GM19193 (cell line): Measurements from ENCODE around the gene SMC3.
A peak's percentile ranks its signal among the peaks of the same experiment; 100 is the strongest.

ENCODE experiments used
- POLR2A ChIP-seq: IDR thresholded peaks from 4 replicates; pipeline ENCODE4 v1.6.1; 2011; ENCODE audit not compliant: insufficient read depth, insufficient read length; ENCODE audit errors: extremely low read depth

Gene SMC3

DNA sequence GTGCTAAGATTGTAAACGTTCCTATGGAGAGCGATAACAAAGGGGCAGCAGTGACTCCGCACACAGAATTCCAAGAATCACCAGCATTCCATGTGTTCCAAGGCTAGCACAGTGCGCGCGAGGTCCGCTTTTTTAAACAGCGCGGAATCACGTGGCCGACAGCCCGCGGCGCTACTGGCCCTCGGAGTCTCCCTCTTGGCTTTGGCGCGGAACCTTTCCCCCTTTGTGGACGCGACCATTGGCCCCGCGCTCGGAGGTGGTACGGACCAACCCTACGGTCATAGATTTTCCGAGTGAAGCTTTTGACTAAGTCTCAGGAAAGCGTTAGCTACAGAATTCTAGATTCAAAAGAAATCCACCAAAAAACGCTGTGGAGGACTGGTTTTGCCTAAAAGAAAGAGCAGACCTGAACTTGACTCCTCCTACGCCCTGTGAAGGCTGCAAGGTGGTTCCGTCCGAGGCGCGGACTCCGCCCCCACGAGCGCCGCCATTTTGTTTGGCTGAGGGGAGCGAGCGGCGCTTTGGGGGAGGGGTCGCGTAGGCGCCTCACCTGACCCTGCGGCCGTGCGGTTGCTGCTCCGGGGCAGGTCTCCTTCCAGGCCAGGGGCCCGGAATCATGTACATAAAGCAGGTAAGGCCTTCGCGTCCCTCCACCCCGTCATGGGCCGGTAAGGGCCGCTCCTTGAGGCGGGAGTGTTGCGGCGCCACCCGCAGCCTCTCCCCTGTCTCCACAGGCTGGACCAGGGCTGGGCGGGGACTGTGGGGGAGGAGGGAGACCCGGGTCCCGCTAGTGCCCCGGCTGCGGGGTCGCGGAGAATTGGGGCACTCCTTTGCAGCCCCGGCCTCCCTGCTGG, at the start of gene SMC3:
Gene SMC3 (plus strand): TSS at position 495 of the 854 bp plus-strand sequence. CDS start 122 bp downstream, at position 617.
- peak; percentile 76 for TF ChIP-seq POLR2A

DNA sequence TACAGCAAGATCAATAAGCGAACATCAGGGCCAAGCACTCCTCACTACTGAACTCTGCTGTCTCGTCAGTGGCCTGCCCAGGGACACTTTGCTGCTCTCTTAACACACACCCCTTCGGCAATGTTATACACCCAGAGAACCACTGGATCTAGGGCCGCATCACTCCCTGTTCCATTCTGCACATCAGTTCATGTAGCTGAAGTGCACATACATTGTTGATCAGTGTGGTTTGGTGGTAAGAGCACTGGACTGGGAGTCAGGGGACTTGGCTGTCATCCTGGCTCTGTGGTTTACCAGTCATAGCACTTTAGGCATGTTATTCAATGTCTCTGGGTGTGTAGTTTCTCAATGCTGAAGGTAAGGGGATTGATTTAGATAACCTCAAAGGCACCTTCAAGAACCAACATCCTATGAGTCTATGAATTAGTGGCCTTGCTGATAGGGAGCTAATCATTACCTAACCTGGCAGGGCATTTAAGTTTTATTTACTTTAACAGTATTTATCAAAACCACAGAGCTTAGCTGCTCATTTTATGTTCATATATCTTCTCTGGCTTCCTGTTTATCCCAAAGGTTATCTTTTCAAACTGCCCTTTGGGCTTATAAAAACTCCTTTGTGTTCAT, 45.0 kb upstream of the SMC3 start:
- no peak for TF ChIP-seq POLR2A

- no peak for TF ChIP-seq POLR2A
Observed at GRCh38 chr10:110523736-110524135, 43.8 kb upstream of the SMC3 start.

DNA sequence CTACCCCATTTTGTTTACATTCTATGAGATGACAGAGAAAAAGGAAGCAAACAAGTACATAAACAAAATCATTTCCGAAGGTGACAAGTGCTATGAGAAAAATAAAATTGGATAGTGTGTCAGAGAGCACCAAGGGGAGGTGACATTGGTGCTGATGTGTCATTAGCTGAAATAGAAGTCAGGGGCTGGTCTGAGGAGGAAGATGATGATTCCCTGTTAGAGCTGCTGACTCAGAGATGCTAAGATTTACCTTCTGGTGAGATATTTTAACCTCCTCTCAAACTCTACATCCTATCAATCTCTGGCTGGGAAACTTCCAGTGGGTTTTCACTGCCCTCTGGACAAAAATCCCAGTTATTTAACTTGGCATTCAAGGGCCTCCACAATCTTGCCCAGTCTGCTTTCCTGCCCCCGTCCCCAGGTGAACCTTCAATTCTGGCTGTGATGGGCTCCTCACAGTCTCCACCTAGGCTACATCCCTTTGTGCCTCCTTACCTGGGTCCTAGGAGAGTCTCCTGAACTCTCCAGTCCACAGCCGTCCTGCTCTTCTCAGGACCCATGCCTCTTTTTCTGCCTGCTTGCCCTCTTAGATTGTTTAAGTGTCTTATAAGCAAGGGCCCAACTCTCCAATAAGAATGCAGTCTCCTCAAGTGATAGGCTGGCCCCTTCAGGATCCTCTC, 43.2 kb upstream of the SMC3 start:
- no peak for TF ChIP-seq POLR2A

- TF ChIP-seq POLR2A = no peak
Observed at GRCh38 chr10:110524859-110525232, 42.6 kb upstream of the SMC3 start.

DNA sequence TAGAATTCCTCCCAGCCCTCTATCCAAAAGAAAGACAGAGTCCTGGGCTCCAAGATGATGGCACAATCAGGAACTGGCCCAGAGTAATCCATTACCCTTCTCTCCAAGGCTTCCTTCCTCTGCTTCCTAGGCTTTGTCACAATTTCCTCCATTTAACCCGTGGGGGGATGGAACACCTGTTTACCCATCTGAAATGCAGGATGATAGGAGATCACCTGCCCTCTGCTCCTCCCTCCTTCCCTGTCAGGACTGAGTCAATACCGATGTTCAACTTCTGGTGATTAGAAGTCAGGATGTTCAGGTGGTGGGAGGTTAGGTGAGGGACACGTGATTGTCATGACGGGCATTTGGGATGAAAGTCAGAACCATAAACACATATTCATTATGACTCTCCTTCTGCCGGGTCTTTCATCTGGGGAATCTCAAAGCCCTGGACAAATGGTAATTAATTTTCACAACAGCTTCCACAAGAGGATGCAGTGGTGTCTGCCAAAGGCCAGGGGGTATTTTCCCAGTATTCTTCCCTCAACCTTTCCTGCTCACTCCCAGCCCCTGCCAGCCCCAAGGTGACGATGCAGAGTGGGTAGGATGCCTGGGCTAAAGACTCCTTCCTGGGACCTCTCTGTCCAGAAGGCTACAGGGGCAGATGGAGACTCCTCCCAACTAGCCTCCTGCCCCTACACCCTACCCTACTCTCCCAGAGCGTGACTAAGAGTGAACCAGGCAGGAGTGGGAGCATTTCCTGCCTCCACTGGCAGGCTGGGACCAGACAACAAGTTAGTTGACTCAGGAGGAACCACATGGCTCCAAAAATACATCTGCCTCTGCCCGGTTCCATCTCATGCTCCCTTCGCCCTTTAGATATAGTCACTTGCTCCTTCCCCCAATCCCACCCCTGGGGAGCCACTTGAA, 41.9 kb upstream of the SMC3 start:
- no peak for TF ChIP-seq POLR2A

DNA sequence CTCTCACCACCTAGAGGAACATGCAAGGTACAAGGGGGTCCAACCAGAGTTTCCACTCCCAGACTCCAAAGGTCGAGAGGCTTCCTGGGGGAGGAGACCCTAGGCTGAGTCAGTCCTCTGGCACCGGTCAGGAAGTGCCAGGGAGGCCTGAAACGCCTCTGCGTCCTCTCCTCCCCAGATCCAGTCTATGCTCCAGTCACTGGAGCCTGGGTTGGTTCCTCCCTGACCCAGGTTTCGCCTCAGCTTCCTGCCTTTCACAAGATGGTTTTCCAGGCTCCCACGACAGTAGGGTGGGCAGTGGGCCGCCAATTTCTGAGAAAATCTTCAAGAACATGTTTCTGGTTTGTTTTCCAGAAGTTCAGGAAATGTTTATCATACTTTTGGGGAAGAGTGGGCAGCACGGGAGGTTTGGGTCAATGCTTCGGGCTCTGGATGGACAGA, 39.7 kb upstream of the SMC3 start:
- no peak for TF ChIP-seq POLR2A

DNA sequence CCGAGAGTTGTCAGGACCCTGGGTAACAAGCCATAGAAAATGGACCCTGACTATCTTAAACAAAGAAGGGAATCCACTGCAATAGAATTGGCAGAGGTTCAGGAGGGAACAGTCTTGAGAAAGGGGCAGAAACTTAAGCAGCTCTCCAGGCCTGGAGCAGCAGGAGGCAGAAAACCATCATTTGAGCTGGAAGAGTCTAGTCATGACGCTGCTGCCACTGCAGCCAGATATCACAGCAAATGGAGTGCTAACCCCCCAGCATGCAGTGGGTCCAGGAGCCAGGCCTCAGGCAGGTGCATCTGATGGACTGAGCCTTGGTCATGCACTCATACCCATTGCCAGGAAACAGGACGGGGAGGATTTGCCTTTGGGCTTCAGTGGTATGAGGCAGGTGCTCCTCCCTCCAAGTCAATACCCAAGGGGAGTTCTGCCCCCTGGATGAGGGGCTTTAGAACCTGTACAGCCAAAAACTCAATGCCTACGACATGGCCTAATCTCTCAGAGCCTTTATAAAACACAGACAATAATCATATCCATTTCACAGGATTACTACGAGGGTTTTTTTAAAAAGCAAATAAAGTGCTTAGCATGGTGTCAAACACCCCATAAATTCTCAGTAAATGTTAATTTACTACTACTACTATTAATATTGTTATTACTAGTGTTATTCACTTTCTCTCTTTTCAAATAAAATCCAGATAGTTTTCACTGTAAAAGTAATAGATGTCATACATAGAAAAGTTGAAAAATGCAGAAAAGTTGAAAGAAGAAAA, 39.1 kb upstream of the SMC3 start:
- no peak for TF ChIP-seq POLR2A

DNA sequence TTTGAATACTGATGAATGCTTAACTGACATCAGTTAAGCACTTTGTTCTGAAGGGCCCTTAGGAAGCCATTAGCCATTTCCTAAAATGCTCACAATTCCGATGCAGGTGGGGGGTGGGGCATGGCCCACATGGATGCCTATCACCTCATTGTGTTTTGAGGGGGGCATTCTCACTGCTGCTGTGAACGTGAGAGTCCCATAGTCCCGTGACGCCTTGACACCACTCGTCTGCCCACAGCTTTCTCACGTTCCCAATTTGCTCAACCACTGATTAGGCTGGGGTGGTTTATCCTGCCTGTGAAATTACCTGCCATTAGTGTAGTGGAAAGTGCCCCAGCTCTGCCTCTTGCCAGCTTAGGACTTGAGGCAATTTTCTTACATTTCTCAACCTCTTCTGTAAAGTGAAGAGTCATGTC, 37.9 kb upstream of the SMC3 start:
- TF ChIP-seq POLR2A = no peak

- TF ChIP-seq POLR2A = no peak
Observed at GRCh38 chr10:110530131-110530831, 37.2 kb upstream of the SMC3 start.

DNA sequence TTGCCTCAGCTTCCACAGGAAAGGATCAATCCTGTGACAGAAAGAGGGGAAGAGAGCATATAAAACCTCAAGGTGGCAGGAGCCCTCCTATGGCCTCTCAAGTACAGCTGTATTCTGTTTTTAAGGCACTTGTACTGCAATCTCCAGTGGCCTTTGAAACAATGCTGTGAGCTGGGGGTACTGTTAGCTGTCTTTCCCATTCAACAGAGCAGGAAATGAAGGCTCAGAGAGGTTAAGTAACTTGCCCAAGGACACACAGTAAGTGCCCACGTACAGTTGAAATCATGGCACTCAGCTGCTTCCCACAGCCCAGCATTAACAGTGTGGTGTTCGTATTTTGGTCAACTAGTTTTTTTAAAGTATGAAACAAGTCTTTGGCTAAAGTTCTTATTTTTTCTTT, 35.8 kb upstream of the SMC3 start:
- no peak for TF ChIP-seq POLR2A

GRCh38 chr10:110533149-110533548, 34.3 kb upstream of the SMC3 start:
- no peak for TF ChIP-seq POLR2A

GRCh38 chr10:110534571-110534970, 32.9 kb upstream of the SMC3 start:
- TF ChIP-seq POLR2A = no peak
